Heart left ventricle (tissue), 13 donors: ENCODE measurements around the gene LRRC3.

ENCODE experiments used
- CTCF ChIP-seq, 12 donors: fragments of 200-600 bp; sonication (generic) in 4 of 12; IDR thresholded peaks; one replicate each; pipeline versions ENCODE4 v1.5.0 to v1.8.0; 2018 to 2022; ENCODE audit warnings: antibody characterized with exemption in 12 of 12, mild to moderate bottlenecking in 5 of 12
- POLR2A ChIP-seq, 2 donors: fragments of 450-650 bp; IDR thresholded peaks; one replicate each; pipeline ENCODE4 v1.6.1; 2017; ENCODE audit warnings: antibody characterized with exemption in 2 of 2, mild to moderate bottlenecking in 2 of 2, moderate library complexity in 2 of 2
- donor health status: ischemic (EF 13 %, LVEDD 7.1; RV severe dilation, severe dysfunction).
- donor health status: DM: no; HTN: yes; CAD: no.
- donor health status: DM: no; HTN: no; CAD: no.
- donor health status: ischemic (EF 25% LVEDD 6.9; RV normal size, moderate dysfunction).
- donor health status: ischemic (EF 25% LVEDD 5.7; RV mildly dilated, moderate dysfunction).
- donor health status: ischemic (EF 35%, LVEDD 5.7; RV mildly dilated, moderate dysfunction).
- donor health status: nonischemic (EF 11% LVEDD 7.7; RV severe dilation, severe dysfunction).
- donor health status: DM: yes; HTN: yes; CAD: no.
- donor health status: PGD.
- donor health status: ischemic (EF 29% LVEDD 5.4; RV normal size, mild dysfunction).
- donor health status: nonischemic (EF 23%, LVEDD 6.1; RV moderate dilation, normal function).

- TF ChIP-seq CTCF (IDR thresholded peaks at IDR 0.05) (no peak), POLR2A (IDR thresholded peaks at IDR 0.05) (no peak)
Measured at GRCh38 chr21:44443891-44444285, 11.4 kb upstream of the LRRC3 start.
